Ovary (tissue), 9 donors: ENCODE data around the gene NEK1. TPM values are rescaled to one million over a fixed set of nuclear protein-coding genes. Genes with fewer than 3 reads are reported as not detected.

Experiments used
- DNase-seq, 5 donors: peaks; one replicate each; pipeline ENCODE4 v3.0.0-alpha.2; 2019 to 2020
- H3K27ac ChIP-seq, 2 donors: fragments of 200-600 bp; one replicate each; pipeline versions ENCODE4 v1.5.1 to v1.8.0; 2019 to 2022
- H3K27me3 ChIP-seq: fragments of 200-600 bp; one replicate; pipeline ENCODE4 v1.8.0; 2022
- H3K36me3 ChIP-seq: fragments of 200-600 bp; sonication (generic); one replicate; pipeline ENCODE4 v1.5.1; 2019
- H3K4me1 ChIP-seq: one replicate; pipeline ENCODE4 v1.8.1; 2013; ENCODE audit warnings: mild to moderate bottlenecking, moderate library complexity; ENCODE audit not compliant: insufficient read depth
- H3K4me3 ChIP-seq: fragments of 200-600 bp; sonication (generic); one replicate; pipeline ENCODE4 v1.5.1; 2017
- H3K9me3 ChIP-seq, 2 donors: fragments of 200-600 bp in 1 of 2; sonication (generic) in 1 of 2; one replicate each; pipeline versions ENCODE4 v1.5.1 to v1.8.1; 2013 to 2019; ENCODE audit warnings: mild to moderate bottlenecking in 1 of 2, moderate library complexity in 1 of 2
- CTCF ChIP-seq, 3 donors: fragments of 450-650 bp in 2 of 3; fragments of 200-600 bp in 1 of 3; IDR thresholded peaks; one replicate each; pipeline versions ENCODE4 v1.5.1 to v1.8.0; 2016 to 2022; ENCODE audit warnings: antibody characterized with exemption in 3 of 3, mild to moderate bottlenecking in 1 of 3
- EP300 ChIP-seq: sonication (generic); formaldehyde crosslinking; IDR thresholded peaks from one replicate; pipeline ENCODE4 v1.6.1; 2017; ENCODE audit warnings: antibody characterized with exemption
- POLR2A ChIP-seq: fragments of 450-650 bp; IDR thresholded peaks from one replicate; pipeline ENCODE4 v1.6.1; 2017; ENCODE audit warnings: antibody characterized with exemption, mild to moderate bottlenecking, moderate library complexity
- WGBS, 3 donors: extraction: QIAGEN DNeasy Blood & Tissue Kit in 1 of 3; methylation state at CpG; one replicate each; pipeline versions ENCODE4 v1.1.5 to v1.1.7; 2013 to 2017; 5-methylcytosine and 5-hydroxymethylcytosine counted together
- intact Hi-C, 4 donors: fragments of 100-400 bp; cut with DNase I; formaldehyde crosslinking; loops; one replicate each; pipeline versions ENCODE4 v1.11.0 to v1.15.1; 2022 to 2023
- polyA plus RNA-seq, 2 donors: library from polyadenylated mRNA; stranded (reverse); fragments of 200-250 nt in 1 of 2; fragments of 350-450 nt in 1 of 2; fragmentation: Illumina TruSeq in 1 of 2; extraction: RNeasy Lipid Tissue Mini Kit (QIAGEN cat#74804) in 1 of 2; gene quantifications; one replicate each; pipeline ENCODE4 v1.2.3, GENCODE V29; 2013 to 2014
- total RNA-seq, 7 donors: library from RNA; depleted of rRNA in 2 of 7; stranded (reverse); fragments of >200 nt in 2 of 7; fragmentation: NEBNext Ultra II Directional in 3 of 7; extraction: Animal tissue kit (Norgen Biotek cat#: 25700) in 3 of 7; gene quantifications; one replicate each; pipeline versions ENCODE4 v1.1.0 to v1.2.4, GENCODE V29; 2016 to 2023
- donor health status: DM: no; HTN: no; CAD: no; lungs with moderate emphysema.
- donor health status: DM: no; HTN: no; CAD: no.
- donor health status: Bipolar disorder and iron deficiency.
- donor health status: DM: yes; HTN: yes; CAD: no.
- donor health status: DM: no; HTN: no; CAD: no.
- donor health status: DM: yes; HTN: yes; CAD: no.

The NEK1 gene
- total and polyA plus RNA-seq, 9 donors: 8.7 to 29.5 (median 22.0) TPM

GRCh38 chr4:169645627-169646026 is 33.2 kb upstream of the NEK1 start:
- H3K27ac ChIP-seq: no peak overlapping the region
- no peaks in the 10 kb centered on the region for H3K9me3 ChIP-seq
- DNase-seq: no peak
- no peaks in the 10 kb centered on the region for H3K4me1 ChIP-seq
- WGBS, 3 donors: 51 to 59% (median 52%) methylated on average over 1 of the region's 1 CpG
- H3K4me3 ChIP-seq: no peak overlapping the region
- TF ChIP-seq EP300 (no peak), POLR2A (no peak), CTCF (IDR thresholded peaks at IDR 0.05) (no peak)
- intact Hi-C loops: no loop called here
- H3K27me3 ChIP-seq: no peaks in the 10 kb centered on the region
- no peaks in the 10 kb centered on the region for H3K36me3 ChIP-seq

- H3K27me3 ChIP-seq: no peaks in the 10 kb centered on the region
- intact Hi-C loops: no loop called here
- 89 to 94% (median 93%) methylated on average over 7 of the region's 7 CpGs for whole genome bisulfite sequencing, 3 donors
- no peaks in the 10 kb centered on the region for H3K9me3 ChIP-seq
- H3K27ac ChIP-seq: no peak overlapping the region
- no peak overlapping the region for H3K4me3 ChIP-seq
- DNase-seq: no peak
- TF ChIP-seq POLR2A: no peak
- no peak for TF ChIP-seq EP300
- no peak for TF ChIP-seq CTCF (IDR thresholded peaks at IDR 0.05)
- H3K4me1 ChIP-seq: no peaks in the 10 kb centered on the region
- H3K36me3 ChIP-seq: no peaks in the 10 kb centered on the region
Observed at GRCh38 chr4:169644802-169645201, 32.4 kb upstream of the NEK1 start.

GRCh38 chr4:169640261-169640870 is 28.0 kb upstream of the NEK1 start:
- H3K4me1 ChIP-seq: no peaks in the 10 kb centered on the region
- no peak overlapping the region for H3K27ac ChIP-seq
- H3K27me3 ChIP-seq: no peaks in the 10 kb centered on the region
- intact Hi-C loops: no loop called here
- H3K4me3 ChIP-seq: no peak overlapping the region
- TF ChIP-seq CTCF (IDR thresholded peaks at IDR 0.05): no peak
- TF ChIP-seq POLR2A: no peak
- TF ChIP-seq EP300: no peak
- H3K36me3 ChIP-seq: no peaks in the 10 kb centered on the region
- no peaks in the 10 kb centered on the region for H3K9me3 ChIP-seq
- DNase-seq: no peak

- H3K9me3 ChIP-seq: no peaks in the 10 kb centered on the region
- intact Hi-C loops: no loop called here
- no peak for DNase-seq
- no peaks in the 10 kb centered on the region for H3K4me1 ChIP-seq
- TF ChIP-seq CTCF (IDR thresholded peaks at IDR 0.05) (no peak), POLR2A (no peak), EP300 (no peak)
- H3K27ac ChIP-seq: no peak overlapping the region
- H3K36me3 ChIP-seq: no peaks in the 10 kb centered on the region
- 86 to 96% (median 92%) methylated on average over 1 of the region's 1 CpG for WGBS, 3 donors
- H3K27me3 ChIP-seq: no peaks in the 10 kb centered on the region
- no peak overlapping the region for H3K4me3 ChIP-seq
Observed at GRCh38 chr4:169634975-169635374, 22.6 kb upstream of the NEK1 start.
